ENCODE results near the gene PGAM2. TPM values are rescaled to one million over a fixed set of nuclear protein-coding genes. Genes with fewer than 3 reads are reported as not detected.

Gene PGAM2
- total and polyA plus RNA-seq, 7 donors = 214 to 1,581 (median 333) TPM

- DNase-seq (peak in 1 of 2 donors; percentile 23), ATAC-seq (no peak)
- Histone ChIP-seq H3K4me1 (peaks cover 25% of the 10 kb centered on the region), H3K36me3 (ENCODE audit: insufficient read depth in 1 of 2, low read depth in 1 of 2) (peaks cover 8 to 51% of the 10 kb centered on the region in 2 donors), H3K4me3 (no peak overlapping the region), H3K27ac (no peak overlapping the region), H3K27me3 (ENCODE audit: insufficient read depth in 3 of 3, low read length in 2 of 3) (no peaks in the 10 kb centered on the region), H3K9me3 (no peaks in the 10 kb centered on the region)
- TF ChIP-seq CTCF (IDR thresholded peaks at IDR 0.05) = no peak
- intact Hi-C loops (cut with DNase I) = no loop called here
- WGBS, 3 donors = 82 to 92% (median 86%) methylated on average over 7 of the region's 7 CpGs
Measured at GRCh38 chr7:44048031-44048795, 17.2 kb downstream of the PGAM2 start.

- Histone ChIP-seq H3K27ac (no peak overlapping the region), H3K9me3 (no peaks in the 10 kb centered on the region), H3K36me3 (ENCODE audit: insufficient read depth in 1 of 2, low read depth in 1 of 2) (peaks cover under 1 to 34% of the 10 kb centered on the region in 2 donors), H3K4me1 (peaks cover 25% of the 10 kb centered on the region), H3K4me3 (no peak overlapping the region), H3K27me3 (ENCODE audit: insufficient read depth in 3 of 3, low read length in 2 of 3) (no peaks in the 10 kb centered on the region)
- intact Hi-C loops (cut with DNase I) = no loop called here
- DNase-seq (peak in 1 of 2 donors; percentile 19), ATAC-seq (no peak)
- no peak for TF ChIP-seq CTCF (IDR thresholded peaks at IDR 0.05)
- WGBS, 3 donors = 69 to 82% (median 72%) methylated on average over 8 of the region's 8 CpGs
Measured at GRCh38 chr7:44046321-44047061, 18.9 kb downstream of the PGAM2 start.

- Histone ChIP-seq H3K27ac (peak overlapping the region; percentile 94), H3K4me1 (peaks cover 25% of the 10 kb centered on the region), H3K36me3 (ENCODE audit: insufficient read depth in 1 of 2, low read depth in 1 of 2) (peaks cover 0 to 23% of the 10 kb centered on the region in 2 donors), H3K9me3 (no peaks in the 10 kb centered on the region), H3K27me3 (ENCODE audit: insufficient read depth in 3 of 3, low read length in 2 of 3) (no peaks in the 10 kb centered on the region), H3K4me3 (peak overlapping the region; percentile 91)
- peak in 1 of 2 donors; percentile 6 for DNase-seq
- 23 to 26% (median 24%) methylated on average over 14 to 15 of the region's 15 CpGs for WGBS, 3 donors
- no peak for TF ChIP-seq CTCF (IDR thresholded peaks at IDR 0.05)
- ATAC-seq = no peak
- intact Hi-C loops (cut with DNase I) = no loop called here
Measured at GRCh38 chr7:44045226-44046014, 19.9 kb downstream of the PGAM2 start.

GRCh38 chr7:44044315-44045225 is 20.8 kb downstream of the PGAM2 start, which contains the start of gene DBNL:
TSS of gene DBNL (plus strand) at chr7:44044702. CDS start at chr7:44044738, 36 bp downstream.
- intact Hi-C loops (cut with DNase I) = loop anchor here in 1 of 2 donors (5.0 kb wide), 1 partner anchor 38 kb away; the partner anchor contains the start of gene POLM
- Histone ChIP-seq H3K36me3 (ENCODE audit: insufficient read depth in 1 of 2, low read depth in 1 of 2) (peaks cover 0 to 14% of the 10 kb centered on the region in 2 donors), H3K9me3 (no peaks in the 10 kb centered on the region), H3K4me1 (peaks cover 25% of the 10 kb centered on the region), H3K4me3 (peak within 1 kb of the TSS; percentile 91), H3K27ac (peak within 1 kb of the TSS; percentile 94), H3K27me3 (ENCODE audit: insufficient read depth in 3 of 3, low read length in 2 of 3) (no peaks in the 10 kb centered on the region)
- DNase-seq (peak; percentile 96 to 97), ATAC-seq (peak; percentile 91 to 96 (median 94))
- no peak for TF ChIP-seq CTCF (IDR thresholded peaks at IDR 0.05)
- 0 to 1% (median 1%) methylated on average over 69 to 74 of the region's 74 CpGs for WGBS, 3 donors

All from psoas muscle (tissue), 8 donors.